ENCODE measurements around the gene ALKAL2. TPM values are rescaled to one million over a fixed set of nuclear protein-coding genes. Genes with fewer than 3 reads are reported as not detected.

The ALKAL2 gene
- total RNA-seq, 2 donors from 2014 or later: 0.72 to 3.3 TPM

DNA sequence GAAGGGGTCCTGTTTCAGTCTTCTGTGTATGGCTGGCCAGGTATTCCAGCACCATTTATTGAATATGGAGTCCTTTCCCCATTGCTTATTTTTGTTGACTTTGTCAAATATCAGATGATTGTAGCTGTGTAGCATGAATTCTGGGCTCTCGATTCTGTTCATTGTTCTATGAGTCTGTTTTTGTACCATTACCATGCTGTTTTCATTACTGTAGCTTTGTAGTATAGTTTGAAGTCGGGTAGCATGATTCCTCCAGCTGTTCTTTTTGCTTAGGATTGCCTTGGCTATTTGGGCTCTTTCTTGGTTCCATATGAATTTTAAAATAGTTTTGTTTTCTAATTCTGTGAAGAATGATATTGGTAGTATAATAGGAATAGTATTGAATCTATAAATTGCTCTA, 30.0 kb downstream of the ALKAL2 start:
- Histone ChIP-seq H3K36me3 (no peaks in the 10 kb centered on the region), H3K4me1 (no peaks in the 10 kb centered on the region), H3K4me3 (no peak overlapping the region), H3K9me3 (no peaks in the 10 kb centered on the region), H3K9ac (ENCODE audit: low read depth in 2 of 2, low read length in 2 of 2) (no peak overlapping the region), H3K27ac (no peak overlapping the region), H3K27me3 (no peaks in the 10 kb centered on the region)
- intact Hi-C loops (cut with DNase I): no loop called here
- TF ChIP-seq, protein P1, sequence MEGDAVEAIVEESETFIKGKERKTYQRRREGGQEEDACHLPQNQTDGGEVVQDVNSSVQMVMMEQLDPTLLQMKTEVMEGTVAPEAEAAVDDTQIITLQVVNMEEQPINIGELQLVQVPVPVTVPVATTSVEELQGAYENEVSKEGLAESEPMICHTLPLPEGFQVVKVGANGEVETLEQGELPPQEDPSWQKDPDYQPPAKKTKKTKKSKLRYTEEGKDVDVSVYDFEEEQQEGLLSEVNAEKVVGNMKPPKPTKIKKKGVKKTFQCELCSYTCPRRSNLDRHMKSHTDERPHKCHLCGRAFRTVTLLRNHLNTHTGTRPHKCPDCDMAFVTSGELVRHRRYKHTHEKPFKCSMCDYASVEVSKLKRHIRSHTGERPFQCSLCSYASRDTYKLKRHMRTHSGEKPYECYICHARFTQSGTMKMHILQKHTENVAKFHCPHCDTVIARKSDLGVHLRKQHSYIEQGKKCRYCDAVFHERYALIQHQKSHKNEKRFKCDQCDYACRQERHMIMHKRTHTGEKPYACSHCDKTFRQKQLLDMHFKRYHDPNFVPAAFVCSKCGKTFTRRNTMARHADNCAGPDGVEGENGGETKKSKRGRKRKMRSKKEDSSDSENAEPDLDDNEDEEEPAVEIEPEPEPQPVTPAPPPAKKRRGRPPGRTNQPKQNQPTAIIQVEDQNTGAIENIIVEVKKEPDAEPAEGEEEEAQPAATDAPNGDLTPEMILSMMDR (IDR thresholded peaks at IDR 0.05): no peak
- no peak for DNase-seq

DNA sequence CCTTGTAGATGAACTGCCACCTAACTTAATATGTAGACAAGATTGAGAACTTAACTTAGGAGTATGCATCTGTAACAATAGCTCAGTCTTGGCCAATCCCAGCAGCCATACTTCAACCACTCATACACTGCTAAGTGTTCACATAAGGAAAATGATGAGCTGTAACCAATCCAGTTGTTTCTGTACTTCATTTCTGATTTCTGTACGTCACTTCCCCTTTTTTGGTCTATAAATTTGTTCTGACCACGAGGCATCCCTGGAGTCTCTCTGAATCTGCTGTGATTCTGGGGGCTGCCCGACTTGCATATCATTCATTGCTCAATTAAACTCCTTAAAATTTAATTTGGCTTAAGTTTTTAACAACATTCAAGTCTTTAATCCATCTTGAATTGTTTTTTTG, 30.5 kb downstream of the ALKAL2 start:
- Histone ChIP-seq H3K4me1 (no peaks in the 10 kb centered on the region), H3K4me3 (no peak overlapping the region), H3K9me3 (no peaks in the 10 kb centered on the region), H3K27ac (no peak overlapping the region), H3K36me3 (no peaks in the 10 kb centered on the region), H3K27me3 (no peaks in the 10 kb centered on the region), H3K9ac (ENCODE audit: low read depth in 2 of 2, low read length in 2 of 2) (no peak overlapping the region)
- TF ChIP-seq, protein P1 (IDR thresholded peaks at IDR 0.05): no peak
- intact Hi-C loops (cut with DNase I): no loop called here
- no peak for DNase-seq

DNA sequence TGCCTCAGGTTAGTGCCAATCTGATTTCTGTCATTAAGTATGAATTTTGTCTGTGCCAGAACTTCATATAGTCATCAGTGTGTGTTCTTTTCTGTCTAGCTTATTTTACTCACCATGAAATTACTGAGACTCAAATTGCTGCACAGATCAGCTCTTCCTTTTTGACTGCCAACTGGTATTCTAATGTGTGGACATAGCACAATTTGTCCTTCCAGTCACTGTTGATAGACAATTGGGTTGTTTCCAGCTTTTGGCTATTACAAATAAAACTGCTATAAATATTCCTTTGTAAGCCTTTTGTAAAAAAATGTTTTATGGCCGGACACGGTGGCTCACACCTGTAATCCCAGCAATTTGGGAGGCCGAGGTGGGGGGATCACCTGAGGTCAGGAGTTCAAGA, 31.8 kb downstream of the ALKAL2 start:
- Histone ChIP-seq H3K9ac (ENCODE audit: low read depth in 2 of 2, low read length in 2 of 2) (no peak overlapping the region), H3K27ac (no peak overlapping the region), H3K4me3 (no peak overlapping the region), H3K9me3 (no peaks in the 10 kb centered on the region), H3K36me3 (no peaks in the 10 kb centered on the region), H3K27me3 (no peaks in the 10 kb centered on the region), H3K4me1 (no peaks in the 10 kb centered on the region)
- intact Hi-C loops (cut with DNase I): no loop called here
- TF ChIP-seq, protein P1 (IDR thresholded peaks at IDR 0.05): no peak
- no peak for DNase-seq

DNA sequence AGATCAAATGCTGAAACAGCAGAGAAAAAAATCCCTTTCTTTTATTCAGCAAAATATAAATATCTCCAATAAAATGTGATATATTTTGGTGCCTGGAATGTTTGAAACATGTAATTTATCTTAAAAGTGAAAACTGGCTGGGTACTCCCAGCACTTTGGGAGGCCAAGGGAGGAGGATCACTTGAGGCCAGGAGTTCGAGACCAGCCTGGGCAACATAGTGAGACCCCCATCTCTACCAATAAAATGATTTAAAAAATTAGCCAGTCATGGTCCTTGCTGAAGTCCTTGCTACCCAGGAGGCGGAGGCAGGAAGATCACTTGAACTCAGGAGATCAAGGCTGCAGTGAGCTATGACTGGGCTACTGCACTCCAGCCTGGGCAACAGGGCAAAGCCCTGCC, 32.7 kb downstream of the ALKAL2 start:
- DNase-seq: no peak
- Histone ChIP-seq H3K36me3 (no peaks in the 10 kb centered on the region), H3K9me3 (no peaks in the 10 kb centered on the region), H3K9ac (ENCODE audit: low read depth in 2 of 2, low read length in 2 of 2) (no peak overlapping the region), H3K4me1 (no peaks in the 10 kb centered on the region), H3K27me3 (no peaks in the 10 kb centered on the region), H3K27ac (no peak overlapping the region), H3K4me3 (no peak overlapping the region)
- intact Hi-C loops (cut with DNase I): no loop called here
- TF ChIP-seq, protein P1 (IDR thresholded peaks at IDR 0.05): no peak

DNA sequence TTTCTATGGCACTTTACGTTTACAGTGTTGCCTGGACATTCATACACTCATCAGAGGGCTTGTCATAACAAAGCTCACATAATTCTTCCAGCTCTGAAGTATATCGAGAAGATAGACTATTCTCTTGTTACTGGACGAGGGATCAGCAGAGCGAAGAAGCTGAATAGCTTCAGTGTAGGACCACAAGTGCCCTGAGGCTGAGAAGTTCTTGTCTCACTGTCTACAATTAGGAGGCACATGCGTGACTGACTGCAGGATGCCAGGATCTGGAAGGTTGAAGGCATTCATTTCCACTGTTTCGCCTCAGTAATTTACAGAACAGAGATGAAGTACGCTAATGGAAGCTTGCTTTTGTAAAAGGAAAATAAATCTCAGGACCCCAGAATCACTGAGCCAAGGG, 33.6 kb downstream of the ALKAL2 start:
- TF ChIP-seq, protein P1 (IDR thresholded peaks at IDR 0.05): no peak
- H3K9me3 ChIP-seq: no peaks in the 10 kb centered on the region
- intact Hi-C loops (cut with DNase I): no loop called here

DNA sequence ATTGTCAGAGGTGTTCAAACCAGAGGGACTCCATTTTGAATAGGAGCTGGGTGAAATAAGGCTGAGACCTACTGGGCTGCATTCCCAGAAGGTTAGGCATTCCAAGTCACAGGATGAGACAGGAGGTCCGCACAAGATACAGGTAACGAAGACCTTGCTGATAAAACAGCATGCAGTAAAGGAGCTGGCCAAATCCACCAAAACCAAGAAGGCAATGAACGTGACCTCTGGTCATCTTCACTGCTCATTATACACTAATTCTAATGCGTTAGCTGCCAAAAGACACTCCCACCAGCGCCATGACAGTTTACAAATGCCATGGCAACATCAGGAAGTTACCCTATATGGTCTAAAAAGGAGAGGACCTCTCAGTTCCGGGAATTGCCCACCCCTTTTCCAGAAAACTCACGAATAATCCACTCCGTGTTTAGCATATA, 34.7 kb downstream of the ALKAL2 start:
- H3K36me3 ChIP-seq: no peaks in the 10 kb centered on the region
- intact Hi-C loops (cut with DNase I): no loop called here
- H3K27ac ChIP-seq: no peak overlapping the region
- H3K27me3 ChIP-seq: no peaks in the 10 kb centered on the region
- no peak overlapping the region for H3K9ac ChIP-seq (ENCODE audit: low read depth in 2 of 2, low read length in 2 of 2)
- H3K4me1 ChIP-seq: no peaks in the 10 kb centered on the region
- DNase-seq: no peak
- H3K4me3 ChIP-seq: no peak overlapping the region
- no peaks in the 10 kb centered on the region for H3K9me3 ChIP-seq
- TF ChIP-seq, protein P1 (IDR thresholded peaks at IDR 0.05): no peak

More for the DNA sequence above, 33.6 kb downstream of the ALKAL2 start:
- Histone ChIP-seq H3K4me1 (no peaks in the 10 kb centered on the region), H3K27me3 (no peaks in the 10 kb centered on the region), H3K36me3 (no peaks in the 10 kb centered on the region), H3K27ac (no peak overlapping the region), H3K4me3 (no peak overlapping the region), H3K9ac (ENCODE audit: low read depth in 2 of 2, low read length in 2 of 2) (no peak overlapping the region)
- no peak for DNase-seq
